ENCODE results near the gene RTL9.

Gene RTL9

DNA sequence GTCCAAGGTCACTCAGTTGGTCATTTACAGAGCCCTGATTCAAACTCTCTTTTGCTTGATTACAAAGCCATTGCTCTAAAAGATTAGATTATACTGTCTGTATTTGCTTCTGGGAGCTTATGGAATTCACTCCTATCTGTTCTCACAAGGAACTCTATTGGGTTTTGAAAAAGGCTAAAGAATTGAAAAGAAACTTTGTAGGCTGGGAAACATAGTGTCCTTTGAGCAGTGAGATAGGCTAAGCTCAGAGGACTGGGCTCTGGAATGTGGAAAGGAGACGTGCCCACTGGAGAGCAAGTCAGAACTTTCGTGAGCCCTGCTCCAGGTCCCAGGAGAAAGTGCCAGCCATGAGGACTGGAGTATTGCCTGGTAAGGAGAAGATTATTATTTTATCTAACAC is at the start of gene RTL9:
TSS of gene RTL9 (plus strand) at position 301 of the 400 bp plus-strand sequence. CDS start 91,770 bp downstream, outside the sequence.
- no peaks in the 10 kb centered on the region for H4K20me1 ChIP-seq
- no peak within 1 kb of the TSS for H3K27ac ChIP-seq
- no peak within 1 kb of the TSS for H3K4me3 ChIP-seq
- TF ChIP-seq Cebpa-rat (IDR thresholded peaks at IDR 0.05) = no peak
- peaks cover 83% of the 10 kb centered on the region for H3K27me3 ChIP-seq
- H3K4me1 ChIP-seq = no peaks in the 10 kb centered on the region
- H3K4me2 ChIP-seq = no peak within 1 kb of the TSS
- H3K9me3 ChIP-seq = no peaks in the 10 kb centered on the region
- H3K9ac ChIP-seq = no peak within 1 kb of the TSS
- H3K36me3 ChIP-seq = no peaks in the 10 kb centered on the region

DNA sequence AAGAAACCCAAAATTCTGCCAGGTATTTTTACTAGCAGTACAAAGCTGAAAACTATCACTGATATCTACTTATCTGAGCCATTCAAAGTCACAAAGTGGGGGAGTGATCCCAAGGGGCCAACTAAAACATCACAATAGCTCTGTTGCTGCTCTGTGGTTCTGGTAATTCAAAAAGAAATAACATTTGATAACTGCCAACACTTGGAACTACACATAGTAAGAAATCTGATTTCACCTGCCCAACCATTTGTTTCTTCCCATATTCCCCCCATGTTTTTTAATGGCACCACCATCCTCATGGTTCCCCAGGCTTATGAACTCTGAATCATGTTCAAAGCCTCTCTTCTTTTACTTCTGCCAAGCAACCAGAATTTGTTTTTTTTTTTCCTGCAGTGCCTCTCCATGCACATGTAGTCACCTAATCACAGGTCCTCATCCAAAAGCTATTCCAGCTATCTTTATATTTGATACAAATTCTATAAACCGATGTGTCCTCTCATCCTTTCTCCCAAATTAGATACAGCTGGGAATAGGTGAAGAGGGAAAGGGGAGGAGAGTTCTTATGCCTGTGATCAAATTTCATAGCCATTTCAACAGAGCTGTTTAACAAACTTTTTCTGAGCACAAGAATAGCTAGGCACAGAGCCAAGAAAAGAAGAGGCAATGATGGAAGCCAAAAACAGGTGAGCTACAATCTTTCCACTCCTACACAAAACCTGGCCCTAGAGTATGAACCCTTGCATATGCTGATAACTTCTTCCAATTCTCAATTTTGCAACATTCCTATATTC is 48.5 kb upstream of the RTL9 start:
- no peaks in the 10 kb centered on the region for H3K36me3 ChIP-seq
- no peak overlapping the region for H3K9ac ChIP-seq
- H3K4me3 ChIP-seq = no peak overlapping the region
- TF ChIP-seq Cebpa-rat (IDR thresholded peaks at IDR 0.05) = no peak
- H3K9me3 ChIP-seq = no peaks in the 10 kb centered on the region
- peaks cover 79% of the 10 kb centered on the region for H4K20me1 ChIP-seq
- no peak overlapping the region for H3K4me2 ChIP-seq
- H3K4me1 ChIP-seq = peaks cover 20% of the 10 kb centered on the region
- peaks cover 84% of the 10 kb centered on the region for H3K27me3 ChIP-seq
- H3K27ac ChIP-seq = no peak overlapping the region

DNA sequence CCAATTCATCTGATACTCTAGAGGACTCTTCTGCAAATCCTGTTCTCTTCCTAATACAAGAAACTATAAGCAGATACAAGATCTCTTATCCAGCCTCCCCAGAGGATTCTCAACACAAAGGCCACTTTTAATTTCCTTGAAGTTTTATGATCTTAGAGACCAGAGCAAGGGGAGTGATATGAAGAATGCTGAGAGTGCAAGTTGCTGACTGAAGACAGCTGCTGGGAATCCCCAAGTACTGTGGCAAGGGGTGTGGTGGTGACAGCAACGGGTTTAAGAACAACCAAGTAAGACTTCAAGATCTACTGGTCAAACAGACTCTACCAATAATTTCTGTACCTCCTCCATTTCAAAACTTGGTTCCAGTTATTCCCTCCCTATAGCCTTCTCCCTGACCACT is 47.8 kb upstream of the RTL9 start:
- H3K9me3 ChIP-seq = no peaks in the 10 kb centered on the region
- peaks cover 24% of the 10 kb centered on the region for H3K4me1 ChIP-seq
- peaks cover 84% of the 10 kb centered on the region for H3K27me3 ChIP-seq
- no peak for TF ChIP-seq Cebpa-rat (IDR thresholded peaks at IDR 0.05)
- no peak overlapping the region for H3K4me3 ChIP-seq
- H3K9ac ChIP-seq = no peak overlapping the region
- peaks cover 79% of the 10 kb centered on the region for H4K20me1 ChIP-seq
- no peak overlapping the region for H3K4me2 ChIP-seq
- no peaks in the 10 kb centered on the region for H3K36me3 ChIP-seq
- H3K27ac ChIP-seq = no peak overlapping the region

DNA sequence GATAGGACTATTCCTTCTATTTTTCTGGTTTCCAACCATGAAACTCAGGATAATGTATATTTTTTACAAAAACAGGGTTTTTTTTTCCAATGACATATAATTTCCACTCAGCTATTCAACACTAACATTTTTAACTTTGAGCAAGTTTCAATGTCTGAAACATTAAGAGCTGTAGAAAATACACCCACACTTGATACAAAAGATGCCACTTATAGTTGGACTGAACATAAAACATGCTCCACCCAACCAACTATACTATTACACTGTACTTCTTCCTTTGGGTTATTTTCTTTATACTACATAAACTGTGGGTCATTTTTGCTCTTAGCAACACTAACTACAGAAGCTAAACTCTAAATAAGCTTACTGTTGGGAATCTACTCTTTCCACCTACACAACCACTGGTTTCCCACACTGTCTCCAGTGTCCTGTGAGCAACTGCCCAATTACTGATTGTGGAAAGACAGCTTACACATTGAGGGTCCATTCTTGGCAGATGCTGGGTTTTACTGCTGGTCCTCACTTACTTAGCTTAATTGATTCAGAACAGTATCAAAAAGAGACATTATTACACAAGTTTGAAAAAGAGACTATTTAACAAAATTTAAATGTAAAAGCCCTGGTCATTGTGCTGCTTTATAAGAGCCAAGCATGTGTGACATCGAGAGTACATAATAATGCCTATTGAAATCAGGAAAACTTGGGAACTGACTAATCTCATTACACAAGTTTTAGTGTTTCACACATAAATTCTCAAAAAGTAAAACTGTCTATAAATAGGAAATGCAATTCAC is 47.0 kb upstream of the RTL9 start:
- peaks cover 86% of the 10 kb centered on the region for H3K27me3 ChIP-seq
- H3K4me1 ChIP-seq = peaks cover 24% of the 10 kb centered on the region
- no peak overlapping the region for H3K4me3 ChIP-seq
- H3K27ac ChIP-seq = no peak overlapping the region
- H3K36me3 ChIP-seq = no peaks in the 10 kb centered on the region
- H3K4me2 ChIP-seq = no peak overlapping the region
- TF ChIP-seq Cebpa-rat (IDR thresholded peaks at IDR 0.05) = no peak
- no peaks in the 10 kb centered on the region for H3K9me3 ChIP-seq
- peaks cover 86% of the 10 kb centered on the region for H4K20me1 ChIP-seq
- no peak overlapping the region for H3K9ac ChIP-seq

DNA sequence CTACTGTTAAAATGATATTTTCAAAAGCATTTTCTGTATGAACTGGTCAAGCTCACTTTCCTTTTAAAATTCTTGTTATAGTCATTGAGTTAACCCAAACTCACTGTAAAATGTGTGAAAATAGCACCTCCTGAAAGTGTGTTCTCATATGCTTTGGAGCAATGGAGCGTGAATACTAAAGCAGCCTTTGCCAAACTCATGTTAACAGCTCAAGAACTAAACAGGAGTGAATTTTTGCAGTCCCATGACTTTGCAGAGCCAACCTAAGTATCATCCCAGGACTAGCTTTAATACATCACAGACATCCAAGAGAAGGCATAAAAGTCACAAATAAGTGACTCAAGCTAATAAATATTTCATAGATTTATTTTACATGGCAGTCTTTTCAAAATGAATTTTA is 43.1 kb upstream of the RTL9 start:
- peaks cover 61% of the 10 kb centered on the region for H4K20me1 ChIP-seq
- H3K4me2 ChIP-seq = peak overlapping the region; percentile 65
- H3K36me3 ChIP-seq = no peaks in the 10 kb centered on the region
- peaks cover 77% of the 10 kb centered on the region for H3K27me3 ChIP-seq
- TF ChIP-seq Cebpa-rat (IDR thresholded peaks at IDR 0.05) = no peak
- peak overlapping the region; percentile 83 for H3K4me3 ChIP-seq
- H3K9me3 ChIP-seq = no peaks in the 10 kb centered on the region; the same call in 1 of the 2 replicates
- H3K4me1 ChIP-seq = peaks cover 39% of the 10 kb centered on the region
- no peak overlapping the region for H3K27ac ChIP-seq
- no peak overlapping the region for H3K9ac ChIP-seq

DNA sequence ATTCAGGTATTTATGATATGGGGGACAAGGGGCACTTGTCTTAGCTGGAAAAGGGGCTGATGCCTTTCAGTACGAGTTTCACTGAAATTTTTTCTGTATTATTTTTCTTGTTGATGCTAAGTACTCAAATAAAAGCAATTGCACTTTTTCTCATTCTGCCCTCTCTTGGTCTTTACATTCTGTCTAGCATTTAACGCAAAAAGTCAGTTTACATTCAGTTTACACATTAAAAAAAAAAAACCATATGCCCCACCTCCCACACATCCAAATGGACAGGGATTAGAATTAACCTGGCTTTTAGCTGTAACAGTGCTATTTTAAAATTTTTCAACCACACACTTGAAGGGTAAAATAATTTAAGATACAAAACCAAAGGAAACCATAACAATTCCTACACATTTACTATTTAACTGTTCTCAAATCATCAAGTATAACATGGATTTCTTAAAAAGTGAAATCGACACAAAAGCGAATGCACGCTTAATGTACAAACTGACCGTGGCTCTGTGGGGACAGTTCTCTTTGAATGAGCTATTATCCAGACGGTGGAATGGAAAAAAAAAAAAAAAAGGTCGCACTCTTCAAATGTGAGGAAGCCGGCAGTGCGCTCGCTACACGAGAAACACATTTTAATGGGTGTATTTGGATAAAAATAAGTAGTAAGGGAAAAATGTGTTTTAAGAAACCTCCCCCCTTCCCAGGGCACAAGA is 42.1 kb upstream of the RTL9 start:
- Histone ChIP-seq H3K4me3 (peak overlapping the region; percentile 83), H3K4me1 (peaks cover 44% of the 10 kb centered on the region), H3K4me2 (peak overlapping the region; percentile 65), H3K27ac (peak overlapping the region; percentile 94; the same call in 1 of the 2 replicates), H3K9me3 (no peaks in the 10 kb centered on the region; the same call in 1 of the 2 replicates), H3K36me3 (no peaks in the 10 kb centered on the region), H3K27me3 (peaks cover 74% of the 10 kb centered on the region), H4K20me1 (peaks cover 51% of the 10 kb centered on the region), H3K9ac (peak overlapping the region; percentile 89)
- no peak for TF ChIP-seq Cebpa-rat (IDR thresholded peaks at IDR 0.05)

DNA sequence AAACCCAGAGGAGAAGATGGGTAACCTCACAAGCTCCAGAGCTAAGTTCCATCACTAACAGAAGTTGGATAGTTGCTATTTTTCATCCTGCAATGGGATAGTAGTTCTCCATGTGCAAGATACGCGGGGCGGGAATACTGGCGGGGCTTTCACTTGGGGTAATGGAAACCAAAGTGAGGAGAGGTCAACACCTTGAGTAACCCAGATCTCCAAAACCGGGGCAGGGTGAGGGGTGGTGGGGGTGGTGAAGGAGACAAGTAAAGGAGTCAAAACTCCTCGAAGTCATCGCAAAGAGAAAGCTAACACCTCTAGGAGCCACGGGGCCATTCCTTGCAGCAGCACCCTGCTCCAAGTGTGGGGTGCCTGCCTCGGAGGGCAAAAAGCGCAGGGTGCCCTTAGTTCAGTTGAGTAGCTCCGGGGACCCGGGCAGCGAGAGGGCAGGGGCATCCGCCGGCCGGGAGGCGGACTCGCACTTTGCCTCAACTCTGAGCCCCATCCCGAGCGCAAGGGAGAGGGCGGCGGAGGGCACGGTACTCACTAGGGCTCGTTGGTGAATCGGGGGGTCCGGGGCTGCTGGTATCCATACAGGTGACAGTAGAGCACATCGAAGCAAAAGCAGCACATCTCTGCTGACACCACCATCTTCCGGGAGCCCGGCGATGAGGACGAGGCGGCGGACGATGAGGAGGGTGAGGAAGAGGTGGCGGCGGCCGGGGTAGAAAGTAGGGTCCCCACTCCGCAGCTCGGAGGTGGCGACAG is 41.4 kb upstream of the RTL9 start:
- H4K20me1 ChIP-seq = peaks cover 44% of the 10 kb centered on the region
- peak overlapping the region; percentile 94 for H3K27ac ChIP-seq
- H3K4me1 ChIP-seq = peaks cover 50% of the 10 kb centered on the region
- no peaks in the 10 kb centered on the region; the same call in 1 of the 2 replicates for H3K9me3 ChIP-seq
- H3K36me3 ChIP-seq = no peaks in the 10 kb centered on the region
- H3K4me3 ChIP-seq = peak overlapping the region; percentile 83
- TF ChIP-seq Cebpa-rat (IDR thresholded peaks at IDR 0.05) = no peak
- H3K4me2 ChIP-seq = peak overlapping the region; percentile 65
- H3K9ac ChIP-seq = peak overlapping the region; percentile 89
- peaks cover 74% of the 10 kb centered on the region for H3K27me3 ChIP-seq

DNA sequence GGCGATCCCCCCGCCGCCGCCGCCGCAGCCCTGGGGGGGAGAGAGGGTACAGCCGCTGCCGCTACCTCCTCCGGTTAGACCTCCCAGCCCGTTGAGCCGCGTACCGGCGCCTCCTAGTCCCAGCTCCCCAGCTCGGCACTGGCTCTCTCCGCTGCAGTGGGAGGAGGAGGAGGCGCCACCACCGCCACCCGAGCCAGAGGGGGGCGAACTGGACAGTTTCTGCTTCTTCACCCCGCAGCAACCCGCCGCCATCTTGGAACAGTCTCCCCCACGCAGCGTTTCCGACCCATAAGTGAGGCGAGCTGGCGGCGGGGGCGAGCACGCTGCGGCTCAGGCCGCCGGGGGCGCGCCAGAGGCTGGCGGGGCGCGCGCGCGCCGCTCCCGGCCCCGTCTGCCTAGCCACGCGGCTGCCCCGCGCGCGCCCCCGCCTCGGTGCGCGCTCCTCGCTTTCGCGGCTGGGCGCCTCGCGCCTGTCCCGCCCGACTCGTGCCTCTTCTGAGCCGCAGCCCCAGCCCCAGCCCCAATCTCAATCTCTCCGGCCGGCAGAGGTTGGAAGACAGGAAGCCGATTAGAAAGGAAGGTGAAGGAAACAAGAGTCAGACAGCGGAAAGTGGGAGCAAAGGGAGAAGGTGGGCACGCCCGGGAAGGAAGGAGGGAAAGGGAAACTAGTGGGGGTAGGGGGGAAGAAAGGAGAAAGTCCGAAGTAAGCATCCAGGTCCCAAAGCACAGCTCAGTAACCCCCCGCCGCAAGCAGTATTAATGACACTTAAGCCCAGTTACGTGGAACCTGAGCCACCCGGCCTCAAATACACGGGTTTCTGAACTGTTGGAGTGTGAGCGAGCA is 40.6 kb upstream of the RTL9 start, which contains the start of gene AMMECR1:
TSS of gene AMMECR1 (minus strand) at position 266 of the 844 bp plus-strand sequence. CDS start at position 252, 14 bp downstream.
- Histone ChIP-seq H3K27ac (peak within 1 kb of the TSS; percentile 94), H3K4me3 (peak within 1 kb of the TSS; percentile 83), H3K4me1 (peaks cover 50% of the 10 kb centered on the region), H3K4me2 (peak within 1 kb of the TSS; percentile 75), H3K36me3 (no peaks in the 10 kb centered on the region), H3K9ac (peak within 1 kb of the TSS; percentile 89), H3K9me3 (no peaks in the 10 kb centered on the region; the same call in 1 of the 2 replicates), H4K20me1 (peaks cover 38% of the 10 kb centered on the region), H3K27me3 (peaks cover 74% of the 10 kb centered on the region)
- no peak for TF ChIP-seq Cebpa-rat (IDR thresholded peaks at IDR 0.05)
